Adrenal gland (tissue), 5 donors: Measurements from ENCODE around the gene SUN1.

ENCODE experiments used
- CTCF ChIP-seq, 6 experiments: fragments of 450-650 bp in 4 of 6; fragments of 200-600 bp in 2 of 6; sonication (generic) in 1 of 6; IDR thresholded peaks; 1 replicate in 5 of 6; 2 replicates in 1 of 6; pipeline versions ENCODE4 v1.5.1 to v1.8.0; 2016 to 2021; ENCODE audit warnings: antibody characterized with exemption in 6 of 6, mild to moderate bottlenecking in 2 of 6, moderate library complexity in 1 of 6
- POLR2A ChIP-seq, 2 donors: fragments of 450-650 bp; IDR thresholded peaks; one replicate each; pipeline ENCODE4 v1.6.1; 2017; ENCODE audit warnings: antibody characterized with exemption in 2 of 2, mild to moderate bottlenecking in 2 of 2, moderate library complexity in 1 of 2
- donor health status: DM: no; HTN: no; CAD: no.

GRCh38 chr7:918441-919113 lies 86.3 kb downstream of the SUN1 start:
- TF ChIP-seq CTCF (IDR thresholded peaks at IDR 0.05) (no peak), POLR2A (IDR thresholded peaks at IDR 0.05) (no peak)
